K562 (cell line): ENCODE results near the gene OBP2A.

Experiments used
- CBX5 ChIP-seq: IDR thresholded peaks from 2 replicates; pipeline ENCODE4 v1.6.1; 2014; ENCODE audit warnings: low read depth, borderline replicate concordance
- EGR1 ChIP-seq: fragments of 450-650 bp; conservative IDR thresholded peaks from 2 replicates; pipeline ENCODE4 v1.6.1; 2017; ENCODE audit warnings: mild to moderate bottlenecking
- EZH2 ChIP-seq: IDR thresholded peaks from 2 replicates; pipeline ENCODE4 v1.6.1; 2012; ENCODE audit warnings: low read depth, mild to moderate bottlenecking, inconsistent platforms, low read length, borderline replicate concordance
- FOSL1 ChIP-seq: fragments of 200-800 bp; sonication (Bioruptor generic); conservative IDR thresholded peaks from 2 replicates; pipeline ENCODE4 v1.6.1; 2016; ENCODE audit warnings: missing genetic modification characterization, missing compliant biosample characterization
- KDM5B ChIP-seq: fragments of 200-600 bp; sonication (generic); IDR thresholded peaks from 2 replicates; pipeline ENCODE4 v1.6.1; 2012; ENCODE audit warnings: low read depth, mild to moderate bottlenecking, moderate library complexity, low read length, control low read depth, inconsistent platforms; ENCODE audit not compliant: insufficient replicate concordance
- POLR2A ChIP-seq: fragments of 450-650 bp; conservative IDR thresholded peaks from 2 replicates; pipeline ENCODE4 v1.6.1; 2016
- RBBP5 ChIP-seq: fragments of 200-600 bp; sonication (generic); IDR thresholded peaks from 2 replicates; pipeline ENCODE4 v1.6.1; 2012; ENCODE audit warnings: borderline replicate concordance, mild to moderate bottlenecking, low read length, control low read depth, inconsistent platforms; ENCODE audit not compliant: insufficient read depth, poor library complexity, severe bottlenecking
- RBM22 ChIP-seq: fragments of 200-400 bp; formaldehyde crosslinking; IDR thresholded peaks from 2 replicates; pipeline ENCODE4 v1.6.1; 2018; ENCODE audit warnings: low read length, low read depth; ENCODE audit not compliant: poor library complexity, severe bottlenecking
- TRIM28 ChIP-seq: fragments of 450-650 bp; IDR thresholded peaks from 2 replicates; pipeline ENCODE4 v1.6.1; 2017
- ZNF253 ChIP-seq: fragments of 250-450 bp; sonication (Bioruptor Pico); conservative IDR thresholded peaks from 2 replicates; pipeline ENCODE4 v1.6.1; 2021; ENCODE audit warnings: mild to moderate bottlenecking
- ZNF263 ChIP-seq: sonication (generic); formaldehyde crosslinking; IDR thresholded peaks from 2 replicates; pipeline ENCODE4 v1.8.0; 2022; ENCODE audit warnings: mild to moderate bottlenecking, missing genetic modification reagents, borderline replicate concordance

- TF ChIP-seq KDM5B (no peak), ZNF263 (CRISPR knock-in tag) (no peak), RBBP5 (no peak), POLR2A (no peak), FOSL1 (tag) (no peak), EGR1 (no peak), EZH2 (no peak), ZNF253 (CRISPR knock-in tag) (no peak), RBM22 (no peak), CBX5 (no peak), TRIM28 (no peak)
These were observed 38.4 kb downstream of the OBP2A start for GRCh38 chr9:135584371-135584770.
